ENCODE data around the gene COQ2.
A peak's percentile ranks its signal among the peaks of the same experiment; 100 is the strongest.
"Not testable (repeated sequence)": the region's sequence is repeated elsewhere in the genome, so short reads cannot be mapped to it uniquely, and the experiment has no call there.

The COQ2 gene

DNA sequence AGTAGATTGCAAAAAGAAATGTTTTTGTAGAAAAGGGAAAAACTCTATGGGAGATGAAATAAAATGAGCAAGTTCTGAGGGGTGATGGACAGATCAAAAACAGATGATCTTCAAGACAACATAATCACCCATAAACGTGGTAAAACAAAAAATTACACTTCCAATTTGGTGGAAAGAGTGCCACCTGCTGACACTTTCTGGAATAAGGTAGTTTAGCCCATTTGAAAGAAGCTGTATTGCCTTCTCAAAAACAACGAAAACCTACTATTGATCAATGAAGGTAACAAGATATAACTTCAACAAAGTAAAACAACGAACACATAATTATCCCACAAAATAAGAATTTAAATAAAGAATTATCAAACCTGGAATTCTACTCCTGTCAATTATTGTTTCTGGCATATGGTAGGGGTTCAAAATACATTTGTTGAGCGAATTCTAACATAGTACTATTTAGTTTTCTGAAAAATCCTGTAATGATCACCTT lies 2.5 kb downstream of the COQ2 start:
- peak; percentile 66 for DNase-seq

- DNase-seq = no peak
These were observed 3.3 kb downstream of the COQ2 start for GRCh38 chr4:83281307-83281706.

GRCh38 chr4:83276299-83277040 lies 8.1 kb downstream of the COQ2 start:
- DNase-seq = no peak

- not testable (repeated sequence) for DNase-seq
These were observed 10.7 kb downstream of the COQ2 start for GRCh38 chr4:83273926-83274325.

- DNase-seq = no peak
These were observed 11.7 kb downstream of the COQ2 start for GRCh38 chr4:83272900-83273299.

DNA sequence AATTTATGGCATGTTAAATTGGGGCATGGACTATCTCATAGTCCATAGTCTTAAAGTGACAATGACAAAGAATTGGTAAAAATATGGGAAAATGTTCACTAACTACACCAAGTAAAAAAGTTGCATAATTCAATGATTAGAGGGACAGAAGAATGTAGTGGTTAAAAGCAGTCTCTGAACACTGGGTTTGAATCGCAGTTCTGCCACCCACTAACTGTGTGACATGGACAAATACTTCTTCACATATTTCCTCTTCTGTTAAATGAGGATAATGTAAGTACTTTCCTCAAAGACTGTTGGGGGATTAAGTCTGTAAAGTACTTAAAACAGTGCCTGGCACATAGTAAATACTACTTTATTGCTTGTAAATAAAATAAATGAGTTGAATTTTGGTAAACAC lies 15.3 kb downstream of the COQ2 start:
- no peak for DNase-seq

DNA sequence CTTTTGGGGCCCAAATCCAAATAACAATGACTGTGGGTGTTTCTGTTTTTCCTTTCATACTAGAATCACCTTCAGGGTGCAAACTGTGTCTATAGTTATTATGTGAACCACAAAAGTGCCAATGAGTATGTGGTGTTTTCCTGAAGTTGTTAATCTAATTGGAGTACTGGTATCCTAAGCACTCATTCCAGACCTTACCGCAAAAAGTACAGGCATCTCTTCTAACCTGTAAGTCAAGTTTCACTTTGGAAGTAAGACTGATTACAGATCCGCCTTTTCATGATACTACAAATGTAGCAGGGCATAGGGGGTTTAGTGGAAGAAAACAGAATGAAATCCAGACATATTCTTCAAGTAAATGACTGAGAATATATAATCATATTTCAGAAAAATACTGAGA lies 16.1 kb downstream of the COQ2 start:
- DNase-seq = no peak

GRCh38 chr4:83267830-83268475 lies 16.6 kb downstream of the COQ2 start:
- DNase-seq = no peak

GRCh38 chr4:83267121-83267829 lies 17.3 kb downstream of the COQ2 start:
- DNase-seq = no peak

DNA sequence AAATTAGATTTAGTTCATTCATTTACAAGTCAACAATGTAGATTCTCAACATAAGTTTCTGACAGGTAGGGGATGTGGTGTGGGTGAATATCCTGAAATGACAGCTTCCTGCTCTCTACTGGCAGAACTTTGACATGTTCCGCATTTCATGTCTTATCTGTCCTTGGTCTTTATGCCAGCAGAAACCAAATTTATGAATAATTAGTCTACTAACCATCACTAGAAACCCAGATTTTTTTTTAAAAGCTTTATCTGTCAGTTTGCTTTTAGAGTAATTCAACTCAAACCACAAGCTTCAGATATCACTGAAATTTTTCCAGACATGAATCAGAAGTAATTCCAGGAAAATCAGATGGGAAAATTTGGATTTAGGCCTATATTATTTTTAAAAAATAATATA lies 17.9 kb downstream of the COQ2 start:
- no peak for DNase-seq

DNA sequence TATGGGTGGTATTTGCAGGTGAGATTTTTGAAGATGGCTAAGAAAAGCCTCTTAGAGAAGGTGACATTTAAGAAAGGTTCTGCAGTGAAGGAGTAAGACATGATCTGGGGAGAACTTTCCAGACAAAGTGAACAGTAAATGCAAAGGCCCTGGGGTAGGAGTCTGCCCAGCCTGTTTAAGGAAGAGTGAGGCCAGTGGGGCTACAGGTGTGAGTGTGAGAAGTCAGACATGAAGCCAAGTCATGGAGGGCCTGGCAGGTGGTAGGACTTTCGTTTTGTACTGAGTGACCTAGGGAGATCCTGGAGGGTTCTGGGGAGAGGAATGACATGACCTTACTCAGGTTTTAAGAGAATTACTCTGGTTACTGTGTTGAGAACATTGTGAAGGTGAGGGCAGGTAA lies 21.5 kb downstream of the COQ2 start:
- no peak for DNase-seq

DNA sequence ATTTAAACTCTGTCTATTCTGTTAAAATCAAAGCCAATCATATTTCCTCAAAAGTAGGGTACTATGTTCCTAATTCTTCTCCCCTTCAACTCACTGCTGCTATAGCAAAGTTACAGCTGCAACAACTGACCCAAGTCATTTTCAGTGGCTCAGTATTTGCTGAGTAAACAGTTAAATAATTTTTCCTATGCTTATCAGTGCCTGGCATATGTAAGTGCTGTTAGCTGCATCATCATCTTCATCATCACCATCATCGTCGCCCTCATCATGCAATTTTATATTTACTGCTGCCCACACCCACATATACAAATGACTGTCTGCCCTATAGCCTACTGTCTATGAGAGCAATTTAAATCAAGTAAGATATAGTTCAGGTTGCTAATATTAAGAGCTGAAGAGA lies 21.9 kb downstream of the COQ2 start:
- DNase-seq = no peak

GRCh38 chr4:83261307-83261706 lies 23.3 kb downstream of the COQ2 start:
- DNase-seq = no peak

- DNase-seq = no peak
These were observed 25.0 kb downstream of the COQ2 start for GRCh38 chr4:83259586-83259985.

- DNase-seq = no peak
These were observed 26.1 kb downstream of the COQ2 start for GRCh38 chr4:83258461-83258860.

- no peak for DNase-seq
These were observed 26.8 kb downstream of the COQ2 start for GRCh38 chr4:83257811-83258210.

DNA sequence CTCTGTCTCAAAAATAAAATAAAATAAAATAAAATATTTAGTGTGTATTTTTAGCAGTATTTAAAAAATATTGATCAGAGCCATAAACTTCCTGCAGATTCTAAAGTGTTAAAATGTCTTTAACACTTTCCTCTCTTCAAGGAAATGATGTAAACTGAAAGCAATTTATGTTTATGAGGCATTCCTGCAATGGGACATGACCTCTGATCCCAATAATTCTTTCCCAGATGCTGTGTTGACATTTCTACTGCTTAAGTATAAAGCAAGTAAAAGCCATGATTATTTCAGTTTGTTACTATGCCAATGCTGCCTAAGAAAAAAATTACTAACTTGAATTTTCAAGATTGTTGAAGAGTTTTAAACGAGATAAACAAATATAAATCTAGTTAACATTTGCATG lies 29.0 kb downstream of the COQ2 start:
- DNase-seq = no peak

DNA sequence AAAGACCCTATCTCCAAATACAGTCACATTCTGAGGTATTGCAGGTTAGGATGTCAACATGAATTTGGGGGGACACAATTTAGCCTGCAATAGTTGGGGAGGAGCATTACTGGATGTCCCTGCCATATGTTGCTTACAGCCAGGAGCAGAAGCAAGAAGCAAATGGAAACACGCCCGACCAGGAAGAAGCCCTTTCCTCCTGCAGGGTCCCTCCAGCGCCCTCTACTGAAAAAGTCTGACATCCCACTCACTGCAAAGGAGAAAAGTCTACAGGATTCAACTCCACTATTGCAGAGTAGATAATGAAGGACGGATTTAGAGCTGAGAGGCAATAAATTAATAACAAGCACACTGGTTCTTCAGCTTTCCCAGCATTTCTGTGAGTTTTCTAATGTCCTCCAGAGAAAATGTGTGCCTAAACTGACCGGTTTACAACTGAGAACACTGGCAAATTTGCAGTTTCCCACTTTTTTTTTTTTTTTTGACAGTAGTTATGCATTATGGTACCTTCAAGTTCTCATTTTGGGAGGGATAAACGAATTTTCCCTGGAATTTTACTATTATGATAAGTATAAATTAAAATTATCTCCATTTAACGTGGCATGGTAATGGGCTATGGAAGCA lies 31.7 kb downstream of the COQ2 start:
- peak; percentile 83 for DNase-seq

DNA sequence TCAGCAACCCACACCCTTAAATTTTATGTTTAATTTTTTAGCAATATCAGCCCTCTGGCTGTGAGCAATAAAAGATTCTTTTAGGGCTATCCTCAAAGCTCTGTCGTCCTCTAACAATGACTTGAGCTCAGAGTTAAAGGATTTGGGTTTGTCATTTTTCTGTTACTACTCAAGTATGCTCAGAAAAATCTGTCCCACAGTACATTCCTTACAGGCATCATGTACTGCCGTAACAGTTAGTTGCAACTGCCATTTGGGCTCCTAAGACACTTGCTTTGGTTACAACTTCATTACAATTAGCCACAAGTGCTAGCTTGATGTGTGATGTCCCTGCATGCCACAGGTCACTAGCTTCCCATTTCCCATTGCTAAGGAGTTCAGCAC lies 33.2 kb downstream of the COQ2 start:
- no peak for DNase-seq

DNA sequence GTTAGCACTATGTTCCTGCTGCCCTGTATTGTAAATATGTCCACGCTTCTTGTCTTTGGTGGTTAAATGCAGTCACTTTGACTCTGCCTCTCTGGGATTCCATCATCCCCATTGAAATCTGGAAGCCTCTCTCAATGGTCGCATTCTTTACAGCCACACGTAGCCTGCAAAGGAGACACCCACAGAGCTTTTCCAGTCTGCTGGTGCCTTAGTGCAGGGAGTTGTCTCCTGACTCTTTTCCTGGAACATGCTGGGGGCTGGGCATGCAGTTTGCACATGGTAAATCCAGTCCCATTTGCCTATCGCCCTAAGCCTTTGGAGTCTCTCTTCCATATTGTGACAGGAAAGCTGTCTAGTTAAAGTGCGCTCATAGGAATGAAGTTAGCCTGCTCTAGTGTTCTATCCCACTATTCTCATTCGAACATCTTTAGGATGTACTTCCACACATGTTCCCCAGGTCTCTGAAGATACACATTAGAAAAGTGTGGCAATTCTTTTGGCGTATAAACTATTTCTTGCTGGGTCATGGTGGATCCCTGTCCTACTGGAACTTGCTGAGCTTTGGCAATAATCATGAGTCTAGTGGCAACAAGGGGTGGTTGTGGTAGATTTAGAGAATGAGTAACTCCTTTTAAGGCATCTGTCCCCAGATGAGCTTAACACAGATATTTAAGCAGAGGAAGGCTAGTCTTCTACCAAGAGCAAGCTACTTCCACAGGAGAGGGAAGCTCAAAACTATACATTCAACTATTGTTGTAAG lies 33.7 kb downstream of the COQ2 start:
- no peak for DNase-seq

DNA sequence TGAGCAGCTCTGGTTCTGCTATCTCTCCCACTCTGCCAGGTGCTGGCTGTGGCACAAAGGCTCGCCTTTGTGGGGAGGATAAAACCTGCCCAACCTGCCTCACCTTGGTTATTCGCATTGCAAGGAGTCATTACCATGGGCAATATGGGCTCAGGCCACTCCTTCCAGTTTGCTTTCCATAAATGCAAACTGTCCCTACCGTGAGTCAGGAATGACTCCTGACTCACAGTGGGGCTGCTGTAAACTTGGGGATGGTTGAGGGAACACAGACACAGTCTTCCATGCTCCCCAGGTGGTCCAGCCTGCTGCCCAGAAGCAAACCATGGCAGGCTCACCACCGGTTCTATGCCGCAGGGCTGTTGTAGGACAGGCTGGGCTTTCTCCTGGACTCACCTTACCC lies 36.1 kb downstream of the COQ2 start:
- DNase-seq = no peak

DNA sequence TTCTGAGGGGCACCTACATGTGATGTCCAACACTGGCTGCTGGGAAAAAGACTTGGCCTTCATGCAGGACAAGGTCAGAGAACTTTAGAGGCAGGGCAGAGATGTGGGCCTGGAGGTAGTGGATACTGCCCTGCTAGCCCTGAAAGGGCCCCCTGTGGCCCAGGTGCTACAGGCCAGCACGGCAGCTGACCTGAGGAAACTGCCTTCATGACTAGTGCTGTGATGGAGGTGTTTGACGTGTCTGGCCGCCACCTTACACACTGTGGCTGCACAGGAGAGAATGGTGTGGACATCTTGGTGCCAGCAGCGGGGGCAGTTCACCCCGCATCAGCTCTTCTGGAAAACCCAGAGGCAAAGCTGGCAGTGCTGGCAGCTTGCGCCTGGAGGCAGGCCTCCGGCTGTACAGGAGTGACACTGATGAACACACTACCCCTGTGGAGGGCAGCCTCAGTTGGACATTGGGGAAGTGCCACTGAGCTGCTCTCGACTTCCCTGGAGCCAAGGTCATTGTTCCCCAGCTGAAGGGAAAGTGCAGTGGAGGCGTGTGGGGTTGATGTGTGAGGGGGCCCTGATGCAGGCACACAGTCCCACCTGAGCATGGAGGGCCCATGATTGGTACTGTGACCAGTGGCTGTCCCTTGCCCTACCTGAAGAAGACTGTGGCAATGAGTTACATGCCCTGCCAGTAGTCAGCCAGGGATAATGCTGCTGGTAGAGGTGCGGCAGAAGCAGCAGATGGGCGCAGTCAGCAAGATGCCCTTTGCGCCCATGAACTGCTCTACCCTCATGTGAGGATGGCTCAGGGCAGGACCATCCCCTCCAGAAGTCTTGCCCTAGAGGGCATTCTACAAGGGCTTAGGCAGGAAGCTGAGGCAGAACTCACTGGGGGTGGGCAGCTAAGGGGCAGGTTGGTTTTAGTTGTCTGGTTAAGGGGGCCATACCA lies 36.9 kb downstream of the COQ2 start:
- no peak for DNase-seq

Data from CD4-positive, alpha-beta T cell treated with Interleukin-6 for 4 hours (primary cell).